ENCODE data around the gene FN1.

GRCh38 chr2:215425021-215425782 is 10.7 kb downstream of the FN1 start:
- TF ChIP-seq EZH2 (IDR thresholded peaks at IDR 0.05; ENCODE audit: borderline replicate concordance, low read depth, low read length, poor library complexity, severe bottlenecking), result no peak
- TF ChIP-seq, protein P1, sequence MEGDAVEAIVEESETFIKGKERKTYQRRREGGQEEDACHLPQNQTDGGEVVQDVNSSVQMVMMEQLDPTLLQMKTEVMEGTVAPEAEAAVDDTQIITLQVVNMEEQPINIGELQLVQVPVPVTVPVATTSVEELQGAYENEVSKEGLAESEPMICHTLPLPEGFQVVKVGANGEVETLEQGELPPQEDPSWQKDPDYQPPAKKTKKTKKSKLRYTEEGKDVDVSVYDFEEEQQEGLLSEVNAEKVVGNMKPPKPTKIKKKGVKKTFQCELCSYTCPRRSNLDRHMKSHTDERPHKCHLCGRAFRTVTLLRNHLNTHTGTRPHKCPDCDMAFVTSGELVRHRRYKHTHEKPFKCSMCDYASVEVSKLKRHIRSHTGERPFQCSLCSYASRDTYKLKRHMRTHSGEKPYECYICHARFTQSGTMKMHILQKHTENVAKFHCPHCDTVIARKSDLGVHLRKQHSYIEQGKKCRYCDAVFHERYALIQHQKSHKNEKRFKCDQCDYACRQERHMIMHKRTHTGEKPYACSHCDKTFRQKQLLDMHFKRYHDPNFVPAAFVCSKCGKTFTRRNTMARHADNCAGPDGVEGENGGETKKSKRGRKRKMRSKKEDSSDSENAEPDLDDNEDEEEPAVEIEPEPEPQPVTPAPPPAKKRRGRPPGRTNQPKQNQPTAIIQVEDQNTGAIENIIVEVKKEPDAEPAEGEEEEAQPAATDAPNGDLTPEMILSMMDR (conservative IDR thresholded peaks at IDR 0.05; ENCODE audit: low read depth, low read length), result no peak
